Stimulated activated CD8-positive, alpha-beta memory T cell treated with anti-CD3 and anti-CD28 coated beads, Interleukin-2, amount 100 ng/mL, for 1 hour (primary cell): ENCODE results near the gene CAPN6.

Experiments used
- DNase-seq, 2 donors: peaks; one replicate each; pipeline ENCODE4 v3.0.0-alpha.2; 2020; ENCODE audit warnings: low read depth in 2 of 2

CAPN6 gene

GRCh38 chrX:111199505-111199904 is 70.8 kb downstream of the CAPN6 start:
- no peak for DNase-seq
